ENCODE measurements around the gene ATP2C2. TPM values are rescaled to one million over a fixed set of nuclear protein-coding genes. Genes with fewer than 3 reads are reported as not detected.
"Not testable (repeated sequence)": the region's sequence is repeated elsewhere in the genome, so short reads cannot be mapped to it uniquely, and the experiment has no call there.

Gene ATP2C2
- total RNA-seq (2014; rRNA removed; shearing (Covaris generic)) = not detected in 2 replicates

GRCh38 chr16:84368308-84368996 lies at the start of gene ATP2C2:
Gene ATP2C2 (plus strand): TSS chr16:84368538. CDS start chr16:84368616, 78 bp downstream.
- no peak for DNase-seq (ENCODE audit: low spot score)

- DNase-seq (ENCODE audit: low spot score) = no peak
These were observed 49.1 kb upstream of the ATP2C2 start for GRCh38 chr16:84319146-84319760.

DNA sequence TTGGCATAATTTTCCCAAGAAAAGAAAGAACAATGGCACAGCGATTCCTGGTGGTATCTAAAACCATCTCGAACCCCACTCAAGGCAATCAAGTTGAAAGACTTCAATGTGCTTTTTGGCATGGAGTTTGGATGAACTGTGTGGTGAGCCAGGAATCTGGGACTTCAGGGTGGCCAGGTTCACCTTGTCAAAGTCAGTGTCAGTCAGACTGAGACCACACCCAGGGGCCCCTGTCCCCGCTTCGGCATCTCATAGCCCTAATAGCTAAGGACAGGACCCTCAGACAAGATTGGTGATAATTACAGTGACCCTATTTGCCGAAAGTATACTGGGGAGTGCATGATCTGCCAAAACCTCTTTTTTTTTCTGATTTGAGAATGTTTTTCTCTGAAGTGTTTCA lies 47.8 kb upstream of the ATP2C2 start:
- DNase-seq (ENCODE audit: low spot score) = no peak

DNA sequence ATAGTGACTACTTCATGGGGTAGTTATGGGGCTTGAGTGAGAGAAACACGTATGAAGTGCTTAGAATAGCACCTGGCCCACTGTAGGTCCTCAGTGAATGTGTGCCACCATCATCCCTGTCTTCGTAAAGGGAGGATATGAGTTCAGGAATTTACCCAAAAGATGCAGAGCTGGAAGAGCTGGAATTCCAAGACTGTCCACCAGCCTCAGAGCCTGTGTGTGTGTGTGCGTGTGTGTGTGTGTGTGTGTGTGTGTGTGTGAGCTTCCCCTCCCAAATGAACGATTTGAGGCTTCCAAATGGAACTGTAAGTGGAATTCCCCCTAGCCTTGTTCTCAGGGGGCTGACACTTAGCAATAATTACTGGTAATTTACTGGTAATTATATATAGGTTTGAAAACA lies 46.4 kb upstream of the ATP2C2 start:
- no peak for DNase-seq (ENCODE audit: low spot score)

DNA sequence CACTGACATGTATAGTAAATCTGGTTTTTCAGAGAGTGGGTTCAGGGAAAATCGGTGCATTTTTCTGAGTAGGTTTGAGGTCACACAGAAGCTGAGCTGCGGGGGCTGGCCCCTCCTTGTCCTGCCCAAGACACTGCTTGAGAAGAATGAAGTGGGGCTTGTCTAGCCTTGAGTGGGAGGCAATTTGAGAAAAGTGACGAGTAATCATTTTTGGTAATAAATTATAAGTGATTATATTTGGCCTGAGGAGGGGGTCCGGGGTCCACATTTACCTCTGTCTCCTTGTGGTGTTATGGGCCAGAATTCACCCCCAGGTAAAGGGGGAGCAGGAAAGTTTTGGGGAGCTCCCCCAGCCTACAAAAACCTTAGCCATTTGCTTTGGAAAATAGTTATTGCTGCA lies 45.6 kb upstream of the ATP2C2 start:
- no peak for DNase-seq (ENCODE audit: low spot score)

- no peak for DNase-seq (ENCODE audit: low spot score)
These were observed 44.7 kb upstream of the ATP2C2 start for GRCh38 chr16:84323606-84324005.

GRCh38 chr16:84324434-84325262 lies 43.7 kb upstream of the ATP2C2 start:
- no peak for DNase-seq (ENCODE audit: low spot score)

DNA sequence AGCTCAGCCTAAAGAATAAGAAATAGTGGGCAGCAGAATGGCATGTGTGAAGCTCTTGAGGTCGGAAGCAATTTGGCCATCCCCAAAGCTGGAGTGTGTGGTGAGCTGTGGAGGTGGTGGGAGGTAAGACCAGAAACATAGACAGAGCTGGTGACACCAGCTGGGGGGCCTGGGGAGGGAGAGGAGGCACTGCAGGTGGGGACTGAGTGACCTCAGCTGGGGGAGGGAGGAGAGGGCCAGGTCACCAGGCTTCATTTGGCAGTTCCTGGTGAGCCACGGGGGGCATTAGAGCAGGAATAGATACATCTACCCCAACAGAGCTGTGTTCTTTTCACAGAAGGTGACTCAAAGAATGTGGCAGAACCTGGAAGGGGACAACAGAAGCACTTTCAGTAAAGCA lies 41.8 kb upstream of the ATP2C2 start:
- DNase-seq (ENCODE audit: low spot score) = no peak

DNA sequence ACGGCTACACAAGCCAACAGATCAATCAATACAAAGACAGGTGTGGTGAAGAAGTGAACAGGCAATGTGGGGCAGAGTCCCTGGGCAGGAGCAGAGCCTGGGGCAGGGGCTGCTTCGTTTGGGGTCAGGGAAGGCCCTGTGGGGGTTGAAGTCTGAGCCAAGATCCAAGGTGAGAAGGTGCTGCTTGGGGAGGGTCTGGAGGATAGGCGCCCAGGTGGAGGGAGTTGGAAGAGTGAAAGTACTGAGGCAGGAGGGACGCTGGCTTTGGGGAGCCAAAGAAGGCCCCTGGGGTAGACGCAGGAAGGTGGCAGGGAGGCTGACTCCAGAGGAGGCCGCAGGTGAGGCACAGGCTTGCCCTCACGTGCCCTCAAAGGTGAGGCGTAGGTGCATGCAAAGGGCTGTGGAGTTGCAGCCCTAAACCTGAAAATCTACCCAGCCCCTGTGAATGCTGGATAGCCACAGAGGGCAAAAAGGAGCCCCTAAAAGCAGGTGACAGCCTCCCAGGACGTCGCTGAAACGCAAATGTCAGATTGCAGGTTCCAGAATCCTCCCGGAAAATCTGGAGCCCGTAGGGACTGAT lies 40.3 kb upstream of the ATP2C2 start:
- no peak for DNase-seq (ENCODE audit: low spot score)

DNA sequence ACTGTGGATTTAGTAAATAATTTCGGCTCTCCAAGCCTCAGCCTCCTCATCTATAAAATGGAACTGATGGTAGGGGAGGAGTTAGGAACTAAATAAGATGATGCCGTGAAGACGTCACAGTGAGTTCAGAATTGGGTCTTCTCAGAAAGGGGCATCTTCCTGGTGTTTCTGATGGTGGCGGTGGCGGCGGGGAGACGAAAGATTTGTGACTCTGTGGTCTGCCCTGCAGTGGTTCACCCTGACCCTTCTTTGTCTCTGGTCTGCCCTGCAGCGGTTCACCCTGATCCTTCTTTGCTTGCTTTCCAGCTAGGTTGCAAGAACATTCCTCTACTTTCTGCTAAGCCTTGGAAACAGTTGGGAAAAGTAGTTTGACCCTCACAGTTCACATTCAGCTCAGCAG lies 39.3 kb upstream of the ATP2C2 start:
- no peak for DNase-seq (ENCODE audit: low spot score)

GRCh38 chr16:84329843-84330684 lies 38.3 kb upstream of the ATP2C2 start:
- DNase-seq (ENCODE audit: low spot score) = no peak

- no peak for DNase-seq (ENCODE audit: low spot score)
These were observed 37.7 kb upstream of the ATP2C2 start for GRCh38 chr16:84330685-84331050.

DNA sequence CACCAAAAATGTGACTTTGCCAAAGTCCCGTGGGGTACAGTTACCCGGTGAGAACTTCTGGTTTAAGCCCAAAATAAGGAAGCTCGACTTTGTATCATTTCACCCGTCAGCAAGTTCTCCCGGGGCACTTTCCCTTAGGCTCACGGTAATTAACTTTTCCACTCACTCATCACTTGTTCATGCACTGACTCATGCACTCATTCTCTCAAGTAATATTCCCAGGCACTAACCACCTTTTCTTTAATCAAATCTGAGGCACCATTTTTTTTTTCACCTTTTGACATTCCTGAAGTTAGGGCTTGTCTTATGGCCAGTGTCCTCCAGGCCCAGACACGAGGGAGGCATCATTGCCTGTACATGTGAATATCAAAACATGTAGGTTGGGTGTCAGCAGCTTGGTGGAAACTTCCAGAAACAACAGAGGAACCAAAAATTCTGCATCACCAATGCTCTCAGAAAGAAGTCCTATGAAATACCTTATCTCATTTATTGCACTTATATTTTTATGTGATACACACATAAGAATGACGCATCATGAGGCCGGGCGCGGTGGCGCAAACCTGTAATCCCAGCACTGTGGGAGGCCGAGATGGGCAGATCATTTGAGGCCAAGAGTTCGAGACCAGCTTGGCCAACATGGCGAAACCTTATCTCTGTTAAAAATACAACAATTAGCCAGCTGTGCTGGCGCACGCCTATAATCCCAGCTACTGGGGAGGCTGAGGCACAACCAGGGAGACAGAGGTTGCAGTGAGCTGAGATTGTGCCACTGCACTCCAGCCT lies 36.1 kb upstream of the ATP2C2 start:
- DNase-seq (ENCODE audit: low spot score) = peak; percentile 62

DNA sequence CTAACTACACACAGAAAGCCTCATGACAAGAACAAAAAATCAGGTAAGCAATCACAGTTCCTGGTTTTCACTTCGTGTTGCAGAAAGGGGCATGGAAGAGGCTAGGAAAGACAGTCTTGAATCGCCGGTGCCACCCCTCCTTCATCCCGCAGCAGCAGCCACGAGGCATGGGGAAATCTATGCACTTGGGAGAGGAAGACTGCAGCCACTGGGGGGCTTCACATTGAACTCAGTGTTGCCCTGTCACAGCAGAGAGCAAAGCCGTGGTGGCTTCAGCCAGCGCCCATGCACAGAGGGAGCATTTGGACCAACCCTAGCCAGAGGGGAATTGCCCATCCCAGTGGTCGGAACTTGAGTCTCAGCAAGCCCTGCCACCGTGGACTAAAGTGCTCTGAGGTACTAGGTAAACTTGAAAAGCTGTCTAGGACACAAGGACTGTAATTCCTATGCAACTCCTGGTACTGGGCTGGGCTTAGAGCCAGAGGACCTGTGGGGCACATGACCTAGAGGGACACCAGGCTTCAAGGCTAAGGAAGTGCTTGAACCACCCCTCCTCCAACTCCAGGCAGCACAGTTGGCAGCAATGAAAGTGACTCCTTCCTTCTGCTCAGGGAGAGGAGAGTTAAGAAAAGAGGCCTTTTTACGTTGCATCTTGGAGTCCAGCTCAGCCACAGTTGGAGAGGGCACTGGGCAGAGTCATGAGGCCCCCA lies 35.2 kb upstream of the ATP2C2 start:
- no peak for DNase-seq (ENCODE audit: low spot score)

- DNase-seq (ENCODE audit: low spot score) = no peak
These were observed 34.3 kb upstream of the ATP2C2 start for GRCh38 chr16:84334058-84334457.

DNA sequence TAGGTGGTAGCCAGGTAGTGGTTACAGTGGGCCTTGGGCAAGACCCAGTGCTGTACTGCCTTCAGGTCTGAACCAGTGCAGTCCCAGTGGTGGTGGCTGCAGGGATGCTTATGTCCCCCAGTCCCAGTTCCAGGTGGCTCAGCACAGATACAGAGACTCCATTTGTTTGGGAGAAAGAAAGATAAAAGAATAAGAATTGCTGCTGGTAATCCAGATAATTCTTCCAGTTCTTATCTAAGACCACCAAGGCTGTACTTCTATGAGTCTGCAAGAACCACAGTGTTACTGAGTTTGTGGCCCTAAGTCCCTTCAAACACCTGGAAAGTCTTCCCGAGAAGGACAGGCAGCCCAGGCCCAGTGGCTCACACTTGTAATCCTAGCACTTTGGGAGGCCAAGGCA lies 33.9 kb upstream of the ATP2C2 start:
- DNase-seq (ENCODE audit: low spot score) = no peak

DNA sequence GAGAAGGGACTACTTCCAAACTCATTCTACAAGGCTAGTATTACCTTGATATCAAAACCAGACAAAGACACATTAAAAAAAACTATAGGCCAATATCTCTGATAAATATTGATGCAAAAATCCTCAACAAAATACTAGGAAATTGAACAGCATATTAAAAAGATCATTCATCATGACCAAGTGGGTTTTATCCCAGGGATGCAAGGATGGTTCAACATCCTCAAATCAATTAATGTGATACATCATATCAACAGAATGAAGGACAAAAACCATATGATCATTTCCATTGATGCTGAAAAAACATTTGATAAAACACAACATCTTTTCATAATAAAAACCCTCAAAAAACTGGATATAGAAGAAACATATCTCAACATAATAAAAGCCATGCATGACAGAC lies 31.1 kb upstream of the ATP2C2 start:
- not testable (repeated sequence) for DNase-seq (ENCODE audit: low spot score)

DNA sequence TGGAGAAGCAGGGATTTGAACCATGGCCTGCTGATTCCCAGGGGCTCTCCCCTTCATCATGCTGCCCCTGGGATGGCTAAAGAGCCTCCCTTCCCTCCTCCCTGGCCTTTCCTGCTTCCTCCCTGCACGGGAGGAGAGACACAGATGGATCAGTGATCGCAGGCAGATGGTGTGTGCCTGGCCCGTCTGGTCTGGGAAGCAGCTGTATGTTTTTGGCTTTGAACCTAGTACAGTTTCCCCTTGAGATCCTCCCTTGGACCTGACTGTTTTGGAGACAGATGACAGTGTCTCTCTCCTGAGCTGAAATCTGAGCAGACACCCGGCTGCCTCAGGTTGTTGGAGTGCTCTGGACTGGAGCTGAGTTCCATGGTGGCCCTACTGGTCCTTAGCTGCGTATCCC lies 29.0 kb upstream of the ATP2C2 start:
- DNase-seq (ENCODE audit: low spot score) = no peak

DNA sequence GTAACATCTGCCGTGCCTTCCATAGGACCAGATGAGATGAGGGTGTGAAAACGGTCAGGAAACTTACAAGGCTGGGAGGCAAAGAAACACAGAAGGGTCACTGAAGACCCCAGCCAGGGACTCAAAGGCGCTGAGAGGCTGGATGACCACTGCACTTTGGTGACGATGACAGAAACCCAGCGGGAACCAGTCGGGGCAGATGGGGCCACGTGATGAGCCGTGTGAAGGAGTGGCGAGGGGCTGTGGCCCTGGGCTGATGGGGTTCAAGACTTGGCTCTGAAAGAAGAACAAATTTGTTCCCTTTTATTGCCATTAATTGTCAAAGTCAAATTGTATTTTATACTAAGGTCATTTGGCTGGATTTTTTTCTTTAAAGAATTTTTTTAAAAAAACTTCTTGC lies 28.6 kb upstream of the ATP2C2 start:
- no peak for DNase-seq (ENCODE audit: low spot score)
